IPS-NIHi11 (cell line): Measurements from ENCODE around the gene CFAP299.

Experiments used
- DNase-seq: peaks from one replicate; pipeline ENCODE4 v3.0.0; 2012; ENCODE audit warnings: mixed read lengths, low spot score

Gene CFAP299

DNA sequence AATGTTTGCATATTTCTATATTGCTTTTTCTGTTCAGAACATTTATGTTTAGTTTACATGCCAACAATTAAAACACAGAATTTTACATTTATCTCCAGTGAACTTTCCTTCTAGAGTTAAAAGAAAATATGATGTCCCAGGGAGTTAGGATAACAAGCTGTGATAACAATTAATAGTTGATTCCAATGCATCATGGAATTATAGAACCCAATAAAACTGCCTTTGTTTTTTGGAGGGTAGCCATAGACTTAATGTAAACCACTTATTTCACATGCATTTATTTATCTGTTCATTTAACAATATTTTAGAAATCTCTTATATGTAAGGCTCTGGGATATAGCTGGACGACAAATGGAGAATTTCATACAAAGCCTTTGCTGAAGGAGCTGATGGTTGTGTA lies 180.0 kb downstream of the CFAP299 start:
- no peak for DNase-seq

DNA sequence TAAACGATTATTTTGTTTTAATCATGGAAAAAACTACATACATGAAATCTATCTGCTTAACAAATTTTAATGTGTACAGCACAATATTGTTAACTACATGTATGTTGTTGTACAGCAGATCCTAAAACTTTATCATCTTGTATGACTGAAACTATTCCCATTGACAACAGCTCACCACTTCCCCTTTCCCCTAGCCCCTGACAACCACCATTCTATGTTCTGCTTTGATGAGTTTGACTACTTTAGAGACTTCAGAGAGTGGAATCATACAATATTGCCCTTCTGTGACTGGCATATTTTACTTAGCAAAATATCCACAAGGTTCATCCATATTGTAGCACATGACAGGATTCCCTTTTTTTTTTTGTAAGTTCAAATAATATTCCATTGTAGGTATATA lies 185.9 kb downstream of the CFAP299 start:
- no peak for DNase-seq

DNA sequence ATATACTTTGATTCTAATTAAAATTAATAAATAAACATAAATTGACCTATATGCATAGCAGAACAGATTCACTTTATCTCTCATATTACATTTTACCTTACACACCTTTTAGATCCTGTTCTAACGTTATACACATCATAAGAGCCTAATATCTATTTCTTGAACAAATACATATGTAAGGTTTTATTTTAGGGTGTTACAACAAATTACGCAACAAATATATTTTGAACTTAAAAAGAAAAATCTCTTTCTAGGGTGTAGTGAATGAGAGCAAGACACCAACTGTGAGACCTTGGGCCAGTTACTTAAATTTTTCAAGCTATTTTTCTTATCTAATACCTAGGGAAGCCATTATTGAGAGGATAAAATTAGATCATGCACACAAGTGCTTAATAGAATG lies 191.2 kb downstream of the CFAP299 start:
- no peak for DNase-seq

DNA sequence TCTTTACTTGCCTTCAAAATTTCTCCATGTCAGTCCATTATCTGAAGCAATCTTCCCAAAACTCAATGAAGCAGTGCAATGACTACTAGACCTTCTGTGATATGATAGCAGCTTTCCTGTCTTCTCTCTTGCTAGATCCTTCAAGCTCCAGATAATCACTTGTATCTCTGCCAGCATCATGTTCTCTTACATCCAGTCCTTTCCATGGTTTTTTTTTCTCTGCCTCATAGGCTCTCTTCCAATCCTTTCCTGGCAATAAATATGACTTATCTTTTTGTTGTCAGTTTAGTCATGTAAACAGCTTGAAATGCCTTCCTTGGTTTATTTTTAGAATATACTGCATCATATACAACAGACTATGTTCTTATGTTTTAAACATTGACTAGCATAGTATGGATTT lies 193.5 kb downstream of the CFAP299 start:
- no peak for DNase-seq

DNA sequence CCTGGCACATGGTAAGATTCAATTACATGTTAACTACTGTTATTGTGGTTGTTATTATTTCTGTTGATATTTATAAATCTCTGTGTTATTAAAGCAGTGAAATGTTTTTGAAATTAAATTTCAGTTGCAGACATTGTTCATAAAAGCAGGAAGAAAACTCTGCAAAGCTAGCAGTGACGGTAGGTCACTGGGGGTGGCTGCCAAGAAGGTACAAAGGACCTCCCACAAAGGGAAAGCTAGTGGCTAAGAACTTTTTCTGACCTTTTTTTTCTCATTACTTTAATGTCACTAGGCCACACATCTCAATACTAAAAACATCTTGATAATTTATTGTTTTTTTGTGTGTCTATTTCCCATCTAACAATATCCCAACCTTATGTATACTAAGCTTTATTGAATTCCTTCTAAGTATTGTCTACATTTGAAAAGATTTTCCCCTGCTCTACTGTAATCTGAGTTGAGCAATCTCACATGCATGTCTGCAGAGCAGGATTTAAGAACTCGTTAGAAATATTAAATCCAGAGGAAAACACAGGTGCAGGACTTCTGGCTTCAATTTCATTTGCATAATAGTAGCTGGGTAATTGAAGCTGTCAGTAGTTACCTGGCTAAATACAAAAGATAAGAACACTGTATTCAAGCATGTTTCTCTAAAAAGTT lies 197.3 kb downstream of the CFAP299 start:
- DNase-seq: no peak

DNA sequence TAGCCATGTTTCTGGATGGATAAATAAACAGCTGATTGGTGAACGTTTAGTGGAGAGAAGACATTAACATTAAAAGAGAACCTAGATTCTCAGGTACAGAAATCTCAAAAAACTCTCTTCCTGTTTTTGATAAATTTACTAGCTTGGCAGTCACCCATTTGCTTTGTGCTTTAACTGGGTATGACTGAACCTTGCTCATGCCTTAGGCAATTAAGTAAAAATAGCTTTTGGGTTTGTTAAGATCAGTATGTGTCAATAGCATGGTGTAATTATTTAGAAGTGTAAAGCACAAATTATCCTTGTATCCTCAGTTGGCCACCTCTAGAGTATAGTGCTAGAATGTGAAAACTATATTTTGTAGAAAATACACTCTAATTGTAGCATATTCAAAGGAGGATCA lies 200.0 kb downstream of the CFAP299 start:
- no peak for DNase-seq

DNA sequence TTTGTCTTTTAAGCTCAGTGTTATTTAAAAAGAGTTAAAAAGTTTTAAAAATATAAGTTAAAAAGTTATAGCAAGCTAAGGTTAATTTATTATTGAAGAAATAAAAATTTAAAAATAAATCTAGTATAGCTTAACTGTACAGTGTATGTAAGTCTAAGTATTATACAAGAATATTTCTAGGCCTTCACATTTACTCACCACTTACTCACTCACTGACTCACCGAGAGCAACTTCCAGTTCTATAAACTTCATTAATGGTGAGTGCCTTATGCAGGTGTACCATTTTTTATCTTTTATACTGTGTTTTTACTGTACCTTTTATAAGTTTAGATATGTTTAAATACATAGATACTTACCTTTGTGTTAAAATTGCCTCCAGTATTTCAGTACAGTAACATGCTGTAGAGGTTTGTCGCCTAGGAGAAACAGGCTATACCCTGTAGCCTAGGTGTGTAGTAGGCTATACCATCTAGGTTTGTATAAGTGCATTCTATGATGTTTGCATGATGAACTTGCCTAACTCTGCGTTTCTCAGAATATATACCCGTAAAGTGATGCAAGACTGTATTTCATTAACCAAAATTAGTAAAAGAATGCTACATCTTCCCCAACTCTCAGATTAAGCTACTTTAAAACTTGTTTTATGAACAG lies 202.9 kb downstream of the CFAP299 start:
- DNase-seq: no peak

DNA sequence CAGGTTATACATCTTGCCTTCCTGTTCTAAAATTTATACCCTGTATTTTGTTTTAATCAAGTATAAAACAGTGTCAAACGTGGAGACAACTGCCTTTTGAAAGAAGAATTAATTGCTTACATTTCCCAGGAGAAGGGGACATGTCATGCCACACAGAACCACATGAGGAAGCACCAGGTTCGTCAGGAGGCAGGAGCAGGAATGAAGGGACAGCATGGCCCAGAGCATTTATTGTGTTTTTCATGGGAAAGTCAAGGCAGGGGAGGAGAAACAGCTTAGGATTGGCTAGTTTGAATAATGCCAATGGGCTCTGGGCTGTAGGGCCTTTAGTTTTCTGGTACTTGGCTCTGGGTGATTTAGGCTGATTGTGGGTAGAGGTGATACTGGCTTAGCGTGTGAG lies 203.7 kb downstream of the CFAP299 start:
- DNase-seq: peak; percentile 7

DNA sequence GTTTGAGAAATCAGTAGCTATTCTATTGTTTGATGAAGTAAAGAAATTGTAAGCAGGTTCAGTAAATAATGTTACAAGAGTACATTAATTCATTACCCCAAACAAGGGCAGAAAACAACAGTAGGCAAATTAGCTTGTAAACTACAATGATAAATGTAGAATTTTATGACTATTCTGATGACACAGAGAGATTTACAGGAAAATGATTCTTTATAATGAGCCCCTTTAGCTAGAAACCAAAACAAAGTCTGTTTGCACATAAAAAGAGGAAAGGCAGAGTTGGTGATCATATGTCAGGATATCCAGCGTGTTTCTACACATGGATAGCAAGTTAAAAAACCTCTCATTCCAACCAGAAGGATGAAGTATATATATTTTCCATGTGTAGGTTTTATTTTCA lies 204.8 kb downstream of the CFAP299 start:
- DNase-seq: no peak

DNA sequence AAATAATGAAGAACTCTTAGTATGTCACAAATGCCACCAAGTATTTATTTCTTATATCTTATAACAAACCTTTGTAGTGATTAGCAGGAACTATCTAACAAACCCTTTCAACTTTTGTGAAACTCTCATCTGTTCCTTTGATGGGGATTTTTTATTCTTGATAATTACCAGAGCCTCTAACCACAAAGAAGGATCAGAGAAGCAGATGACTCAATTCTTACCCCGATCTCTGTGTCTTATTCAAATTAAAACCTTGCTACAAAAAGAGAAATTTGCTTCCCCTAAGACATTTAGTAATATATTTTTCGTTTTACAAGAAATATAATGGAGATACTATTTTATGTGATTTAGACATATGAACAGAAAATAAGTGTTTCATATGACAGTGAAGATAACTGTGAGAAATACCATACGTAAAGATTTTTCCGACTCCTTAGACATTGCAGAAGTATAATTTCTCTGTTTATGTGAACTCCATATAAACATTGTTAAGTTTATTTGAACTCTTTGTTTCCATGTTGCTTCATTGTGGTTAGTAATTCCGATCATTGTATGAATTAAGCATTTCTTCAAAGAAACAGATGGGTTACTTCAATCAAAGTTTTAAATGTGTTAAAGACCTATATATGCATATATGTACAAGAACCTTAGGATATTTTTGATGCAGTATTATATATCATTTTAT lies 205.4 kb downstream of the CFAP299 start:
- DNase-seq: no peak

DNA sequence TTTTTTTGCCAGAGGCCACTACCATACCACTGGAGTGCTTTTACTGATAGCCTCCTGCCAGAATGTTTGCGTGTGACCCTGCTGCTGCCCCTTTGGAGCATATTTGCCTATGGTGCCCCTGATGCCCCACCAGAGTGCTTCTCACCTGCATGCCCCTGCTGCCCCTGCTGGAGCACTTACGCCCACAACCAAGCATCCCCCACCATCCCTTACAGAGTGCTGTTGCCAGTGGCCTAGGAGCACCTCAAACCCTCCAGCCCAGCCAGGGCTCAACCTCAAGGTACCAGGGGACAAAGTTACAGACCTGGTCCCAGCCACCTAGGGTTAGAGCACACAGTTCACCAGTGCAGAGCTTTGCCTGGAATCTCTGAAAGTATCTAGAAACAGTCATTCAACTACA lies 207.2 kb downstream of the CFAP299 start:
- no peak for DNase-seq

DNA sequence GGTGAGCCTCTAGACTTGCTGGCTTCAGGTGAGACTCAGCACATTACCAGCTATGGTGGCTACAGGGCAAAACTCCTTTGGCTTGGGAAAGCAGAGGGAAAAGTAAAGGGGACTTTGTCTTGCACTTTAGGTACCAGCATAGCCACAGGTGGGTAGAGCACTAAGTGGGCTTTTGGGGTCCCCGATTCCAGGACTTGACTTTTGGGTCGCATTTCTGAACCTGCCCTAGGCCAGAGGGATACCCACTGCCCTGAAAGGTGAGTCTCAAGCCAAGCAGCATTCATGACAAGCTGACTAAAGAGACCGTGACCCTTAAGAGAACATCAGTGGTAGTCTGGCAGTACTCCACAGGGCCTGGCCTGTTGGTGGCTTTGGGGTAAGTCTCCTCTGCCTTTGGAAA lies 224.8 kb downstream of the CFAP299 start:
- DNase-seq: no peak

DNA sequence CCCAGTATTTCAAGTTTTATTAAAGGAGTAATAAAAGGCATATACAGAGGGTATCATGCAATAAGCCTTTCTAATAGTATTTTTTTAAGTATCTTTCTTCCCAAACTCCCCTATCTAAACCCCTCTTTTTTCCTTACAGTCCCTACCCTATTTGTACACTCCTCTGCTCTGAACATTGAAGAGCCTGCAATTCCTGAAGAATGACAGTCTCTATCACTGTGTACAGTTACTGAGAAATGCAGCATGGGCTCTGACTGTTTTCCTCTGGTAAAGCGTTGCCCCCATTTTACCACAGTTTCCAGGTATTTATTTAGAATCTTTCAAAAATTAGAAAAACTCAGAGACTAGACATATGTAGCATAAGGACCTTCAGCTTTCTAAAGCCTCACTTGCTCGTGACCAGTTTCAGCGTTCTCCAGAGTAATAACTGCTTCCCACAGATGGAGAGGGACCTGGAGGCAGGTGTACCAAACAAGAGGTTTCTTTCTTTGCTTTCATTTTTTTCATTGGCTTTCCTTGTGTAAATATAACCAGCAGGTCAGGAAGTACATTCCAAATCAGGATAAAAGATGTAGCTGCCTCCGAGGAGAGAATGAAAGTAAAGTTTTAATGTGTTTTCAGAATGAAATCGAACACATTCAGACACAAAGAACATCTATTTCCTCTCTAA lies 230.8 kb downstream of the CFAP299 start:
- DNase-seq: no peak

DNA sequence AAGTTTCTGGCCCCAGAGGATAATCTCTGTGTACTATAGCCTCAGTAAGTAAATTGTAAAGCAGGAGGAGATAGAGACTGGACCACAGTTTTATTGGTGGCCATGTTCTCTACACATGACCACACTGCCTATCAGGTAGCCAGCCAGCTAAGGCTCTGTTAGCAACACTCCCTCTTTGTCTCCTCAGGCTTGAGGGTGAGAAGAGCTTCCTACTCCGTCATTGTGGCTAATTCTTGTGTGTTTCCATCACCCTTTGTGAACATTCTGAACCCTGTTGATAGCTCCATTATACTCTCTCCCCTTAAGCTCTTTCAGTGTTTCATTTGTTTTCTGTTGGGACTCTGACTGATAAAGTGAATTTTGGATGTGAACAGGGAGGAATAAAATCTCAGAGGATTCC lies 233.4 kb downstream of the CFAP299 start:
- no peak for DNase-seq

DNA sequence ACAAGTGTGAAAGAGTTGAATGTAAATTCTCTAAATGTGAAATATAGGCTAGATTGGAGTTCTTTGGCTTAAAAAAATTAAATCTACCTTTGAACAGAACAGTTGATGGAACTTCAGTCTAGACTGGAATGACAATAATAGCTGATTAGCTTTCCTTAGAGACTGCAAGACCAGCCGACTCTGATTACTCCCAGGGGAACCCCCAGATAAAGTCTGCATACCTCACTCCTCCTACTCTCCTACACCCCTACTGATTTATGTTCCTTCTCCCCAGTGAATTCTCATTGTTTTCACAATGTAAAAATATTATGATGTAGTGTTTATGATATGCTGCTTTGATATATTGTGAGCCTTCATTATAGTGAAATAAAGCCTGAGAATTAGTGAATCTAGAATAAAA lies 241.3 kb downstream of the CFAP299 start:
- no peak for DNase-seq

DNA sequence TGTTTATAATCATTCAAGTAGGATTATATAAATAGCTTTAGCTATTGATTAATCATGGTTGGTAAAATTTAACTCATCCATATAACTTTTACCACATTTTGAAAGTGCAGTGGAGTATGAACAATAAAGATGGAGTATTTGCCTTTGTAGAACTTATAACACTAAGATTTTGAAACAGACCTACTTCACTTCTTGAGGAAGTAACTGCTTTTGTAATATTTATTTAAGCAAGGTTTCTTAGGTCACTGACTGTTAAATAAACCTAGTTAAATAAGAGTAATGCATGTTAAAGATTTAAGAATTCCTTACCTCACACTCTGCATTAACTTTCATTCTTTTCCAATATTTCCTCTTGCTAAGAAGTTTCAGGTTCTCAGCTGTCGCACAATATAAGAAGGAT lies 242.5 kb downstream of the CFAP299 start:
- DNase-seq: no peak

DNA sequence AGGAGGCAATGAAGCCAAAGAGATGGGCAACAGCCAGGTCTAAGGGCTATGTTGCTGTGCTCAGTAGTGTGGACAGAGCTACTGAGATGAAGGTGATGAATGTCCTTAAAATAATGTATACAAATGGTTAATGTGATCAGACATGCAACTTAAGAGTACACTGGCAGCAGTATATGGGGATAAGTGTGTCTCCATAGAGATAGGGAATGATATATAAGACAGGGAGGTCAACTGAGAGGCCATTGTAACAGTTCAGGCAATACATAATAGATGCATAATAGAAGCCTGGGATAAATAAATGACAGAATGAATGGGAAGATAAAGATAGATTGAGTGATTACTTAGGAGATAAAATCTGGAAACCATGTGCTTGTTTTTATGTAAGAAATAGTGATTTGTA lies 250.0 kb downstream of the CFAP299 start:
- DNase-seq: no peak

DNA sequence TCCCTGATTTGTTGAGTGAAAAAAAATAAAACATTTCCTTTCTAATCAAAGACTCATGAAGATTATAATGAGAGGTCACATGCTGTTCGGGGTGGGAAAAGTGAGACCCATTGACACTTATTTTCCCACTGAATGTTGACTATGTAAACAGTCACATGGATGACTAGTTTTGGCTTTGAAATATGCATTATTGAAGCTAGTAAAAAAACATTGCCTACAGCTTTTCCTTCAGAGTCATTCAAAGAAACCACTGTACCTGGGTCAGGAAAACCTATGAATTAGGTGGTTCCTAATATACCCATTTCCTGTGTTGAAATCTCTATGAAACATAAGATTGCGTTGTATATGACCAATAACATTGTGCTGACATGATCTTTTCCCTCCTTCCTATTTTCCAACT lies 251.2 kb downstream of the CFAP299 start:
- no peak for DNase-seq

DNA sequence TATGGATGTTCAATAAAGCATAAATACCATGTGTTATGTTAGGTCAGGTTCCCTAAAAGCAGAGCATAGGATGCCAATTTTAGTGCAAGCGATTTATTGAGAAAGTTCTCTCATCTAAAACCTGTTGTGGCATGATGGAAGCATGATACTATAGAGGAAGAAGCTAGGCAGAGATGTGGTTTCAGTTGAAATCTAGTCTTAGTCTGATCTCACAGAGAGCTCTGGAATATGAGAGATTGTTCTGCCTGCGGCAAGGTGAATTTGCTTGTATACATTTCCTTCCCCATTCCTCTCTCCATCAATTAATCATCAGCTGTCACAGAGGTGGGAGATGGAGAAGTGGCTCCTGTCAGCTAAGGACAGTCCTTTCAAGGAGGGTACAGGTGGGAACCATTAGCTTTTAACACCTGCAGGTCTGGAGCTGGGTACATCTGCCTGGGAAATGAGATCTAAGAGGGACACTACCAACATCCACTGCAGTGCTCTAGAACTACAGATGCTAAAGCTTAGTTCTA lies 252.4 kb downstream of the CFAP299 start:
- DNase-seq: no peak

DNA sequence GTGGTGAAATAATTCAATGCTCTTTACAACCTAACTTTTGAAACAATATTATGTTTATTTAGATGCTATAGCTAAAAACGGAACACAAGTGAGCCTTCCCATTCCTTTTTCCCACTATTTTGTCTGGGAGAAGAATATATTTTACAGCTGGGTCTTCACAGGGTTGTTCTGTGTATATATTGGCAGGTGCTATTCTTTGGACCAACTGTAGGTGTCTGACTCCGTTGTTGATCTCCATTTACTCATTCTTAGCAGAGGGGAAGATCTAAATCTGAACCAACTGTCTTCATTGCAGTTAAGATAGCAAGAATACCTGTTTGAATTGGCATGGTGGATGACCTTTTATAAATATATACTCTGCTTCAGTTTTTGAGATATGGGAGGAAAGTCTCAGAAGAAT lies 257.4 kb downstream of the CFAP299 start:
- peak; percentile 11 for DNase-seq

DNA sequence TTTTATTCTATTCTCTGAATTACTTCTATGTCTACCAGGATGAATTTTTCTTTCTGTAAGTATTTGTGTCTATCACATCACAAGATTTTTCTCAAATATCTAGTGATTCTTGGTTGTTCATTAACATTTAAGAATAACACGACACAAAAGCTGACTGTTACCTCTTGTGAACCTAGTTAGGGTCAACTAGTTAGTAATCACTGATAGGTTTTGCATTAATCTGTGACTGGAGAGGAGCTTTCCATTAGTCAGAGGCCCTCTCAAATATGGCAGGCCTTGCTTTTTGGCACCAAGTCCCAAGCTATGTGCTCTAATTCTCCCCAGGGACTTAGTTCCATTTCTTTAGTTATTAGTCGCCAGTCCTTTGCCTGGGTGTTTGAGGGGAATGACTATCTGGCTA lies 259.2 kb downstream of the CFAP299 start:
- DNase-seq: no peak

DNA sequence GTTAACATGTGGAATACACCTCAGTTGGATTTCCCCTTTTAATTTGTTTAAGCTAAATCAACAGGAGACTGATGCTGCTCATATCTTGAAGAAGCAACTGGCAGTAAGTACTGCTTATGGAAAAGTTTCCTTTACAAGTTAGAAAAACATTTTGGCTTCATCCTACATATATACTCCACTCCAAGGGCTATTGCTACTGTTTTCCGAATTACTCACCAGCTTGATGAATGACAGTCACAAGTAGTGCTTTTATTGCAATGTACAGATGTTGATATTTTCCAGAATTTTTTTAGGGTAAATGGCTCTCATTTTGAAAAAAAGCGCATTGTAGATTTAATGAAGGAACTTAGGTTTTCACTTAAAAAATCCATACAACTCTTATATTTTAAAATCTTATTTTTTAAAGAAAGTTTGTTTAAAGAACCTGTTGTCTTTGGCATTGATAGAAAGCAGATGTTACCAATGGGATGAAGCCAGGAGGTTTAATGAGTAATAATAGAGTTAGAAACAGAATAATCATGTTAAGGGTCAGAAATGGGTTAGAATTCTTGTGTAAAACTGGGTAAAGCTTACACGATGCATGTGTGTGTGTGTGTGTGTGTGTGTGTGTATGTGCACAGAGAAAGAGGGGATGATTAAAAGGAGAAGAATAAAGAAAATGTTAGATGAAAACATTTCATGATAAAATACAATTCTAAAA lies 272.9 kb downstream of the CFAP299 start:
- no peak for DNase-seq
